HG02970 (cell line): ENCODE measurements around the gene REPS1.
"Not testable (repeated sequence)": the region's sequence is repeated elsewhere in the genome, so short reads cannot be mapped to it uniquely, and the experiment has no call there.

ENCODE experiments used
- ATAC-seq: cut with Tn5 transposase; IDR thresholded peaks from one replicate; pipeline ENCODE4 v1.9.1; 2021; ENCODE audit warnings: mild to moderate bottlenecking, moderate library complexity, moderate number of reproducible peaks; ENCODE audit not compliant: unreplicated experiment, low FRiP score

The REPS1 gene, protein sequence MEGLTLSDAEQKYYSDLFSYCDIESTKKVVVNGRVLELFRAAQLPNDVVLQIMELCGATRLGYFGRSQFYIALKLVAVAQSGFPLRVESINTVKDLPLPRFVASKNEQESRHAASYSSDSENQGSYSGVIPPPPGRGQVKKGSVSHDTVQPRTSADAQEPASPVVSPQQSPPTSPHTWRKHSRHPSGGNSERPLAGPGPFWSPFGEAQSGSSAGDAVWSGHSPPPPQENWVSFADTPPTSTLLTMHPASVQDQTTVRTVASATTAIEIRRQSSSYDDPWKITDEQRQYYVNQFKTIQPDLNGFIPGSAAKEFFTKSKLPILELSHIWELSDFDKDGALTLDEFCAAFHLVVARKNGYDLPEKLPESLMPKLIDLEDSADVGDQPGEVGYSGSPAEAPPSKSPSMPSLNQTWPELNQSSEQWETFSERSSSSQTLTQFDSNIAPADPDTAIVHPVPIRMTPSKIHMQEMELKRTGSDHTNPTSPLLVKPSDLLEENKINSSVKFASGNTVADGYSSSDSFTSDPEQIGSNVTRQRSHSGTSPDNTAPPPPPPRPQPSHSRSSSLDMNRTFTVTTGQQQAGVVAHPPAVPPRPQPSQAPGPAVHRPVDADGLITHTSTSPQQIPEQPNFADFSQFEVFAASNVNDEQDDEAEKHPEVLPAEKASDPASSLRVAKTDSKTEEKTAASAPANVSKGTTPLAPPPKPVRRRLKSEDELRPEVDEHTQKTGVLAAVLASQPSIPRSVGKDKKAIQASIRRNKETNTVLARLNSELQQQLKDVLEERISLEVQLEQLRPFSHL

DNA sequence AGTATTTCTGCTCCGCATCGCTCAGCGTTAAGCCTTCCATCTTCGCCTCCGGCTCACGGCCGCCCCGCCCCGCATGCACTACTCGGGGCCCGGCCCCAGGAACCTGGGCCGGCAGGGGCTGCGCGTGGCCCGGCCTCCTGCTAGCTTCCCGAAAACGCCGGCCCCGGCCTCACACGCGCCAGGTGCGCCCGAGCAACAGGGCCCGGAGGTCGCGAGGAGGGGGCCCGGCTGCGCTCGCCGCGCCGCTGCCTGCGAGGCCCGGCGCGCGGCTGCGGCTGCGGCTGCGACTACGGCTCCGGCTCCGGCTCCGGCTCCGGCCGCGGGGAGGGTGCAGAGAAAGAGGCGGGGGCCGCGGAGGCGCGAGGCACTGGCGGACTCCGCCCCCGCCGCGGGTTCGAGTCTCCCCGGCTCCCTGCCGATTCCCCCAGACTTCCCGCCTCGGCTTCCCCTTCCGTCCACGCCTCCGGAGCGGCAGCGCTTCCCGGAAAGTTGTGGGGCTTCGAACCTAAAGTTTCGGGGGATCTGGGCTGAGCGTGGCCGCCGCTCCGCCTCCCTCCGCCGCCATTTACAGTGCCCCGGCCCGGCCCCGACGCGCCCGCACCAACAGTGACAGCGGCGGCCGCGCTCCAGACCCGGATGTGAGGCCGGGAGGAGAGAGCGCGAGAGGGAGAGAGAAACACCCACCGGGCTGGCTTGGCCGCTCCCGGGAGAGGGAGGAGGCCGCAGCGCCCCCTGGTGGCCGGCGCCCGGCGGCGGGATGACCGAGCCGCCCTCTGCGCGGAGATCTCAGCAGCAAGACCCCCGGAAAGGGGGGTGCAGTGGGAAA, at the start of gene REPS1:
TSS of gene REPS1 (minus strand) at position 611 of the 826 bp plus-strand sequence. CDS start at position 40, 571 bp downstream.
- ATAC-seq: peak; percentile 88

DNA sequence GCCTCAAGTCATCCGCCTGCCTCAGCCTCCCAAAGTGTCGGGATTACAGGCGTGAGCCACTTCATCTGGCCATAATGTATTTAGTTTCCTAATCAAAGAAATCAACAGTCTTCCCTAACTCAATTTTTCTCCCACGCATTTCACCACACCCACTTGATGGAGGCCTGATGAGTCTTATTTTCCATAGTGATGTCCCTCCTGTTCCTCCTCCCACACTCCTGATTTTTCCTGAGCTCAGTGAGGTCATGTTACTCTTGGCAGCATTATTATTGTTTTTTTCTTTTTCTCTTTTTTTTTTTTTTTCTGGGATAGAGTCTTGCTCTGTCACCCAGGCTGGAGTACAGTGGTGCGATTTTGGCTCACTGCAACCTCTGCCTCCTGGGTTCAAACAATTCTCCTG, 49.4 kb upstream of the REPS1 start:
- no peak for ATAC-seq

DNA sequence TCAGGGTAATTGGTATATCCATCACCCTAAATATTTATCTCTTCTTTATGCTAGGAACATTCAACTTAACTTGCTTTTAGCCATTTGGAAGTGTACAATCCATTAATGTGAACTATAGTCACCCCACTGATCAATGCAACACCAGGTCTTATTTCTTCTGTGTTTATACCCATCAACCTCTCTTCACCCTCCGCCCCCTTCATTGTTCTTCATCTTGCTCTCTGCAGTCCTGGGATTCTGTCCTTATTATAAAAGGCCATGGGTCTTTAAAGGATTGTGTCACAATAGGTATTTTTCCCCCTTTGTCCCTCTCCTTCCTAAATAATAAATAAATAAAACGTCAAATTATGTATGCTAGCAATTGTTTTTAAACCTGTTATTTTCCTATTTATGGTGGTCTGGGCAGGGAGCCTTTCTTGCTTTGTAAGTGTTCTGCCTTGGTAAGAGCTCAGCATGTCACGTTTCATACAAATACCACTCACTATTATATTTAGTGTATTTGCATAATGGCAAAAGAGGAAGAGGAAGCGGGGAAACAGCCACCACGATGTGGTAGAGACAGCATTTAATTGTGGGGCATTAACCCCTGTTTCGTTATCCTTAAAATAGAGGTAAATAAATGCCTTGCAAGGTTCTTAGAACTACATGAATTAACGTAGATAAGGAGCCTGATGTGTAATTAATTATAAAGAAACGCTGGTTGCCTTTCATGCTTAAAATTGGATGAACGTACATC, 42.3 kb upstream of the REPS1 start:
- peak; percentile 50 for ATAC-seq

DNA sequence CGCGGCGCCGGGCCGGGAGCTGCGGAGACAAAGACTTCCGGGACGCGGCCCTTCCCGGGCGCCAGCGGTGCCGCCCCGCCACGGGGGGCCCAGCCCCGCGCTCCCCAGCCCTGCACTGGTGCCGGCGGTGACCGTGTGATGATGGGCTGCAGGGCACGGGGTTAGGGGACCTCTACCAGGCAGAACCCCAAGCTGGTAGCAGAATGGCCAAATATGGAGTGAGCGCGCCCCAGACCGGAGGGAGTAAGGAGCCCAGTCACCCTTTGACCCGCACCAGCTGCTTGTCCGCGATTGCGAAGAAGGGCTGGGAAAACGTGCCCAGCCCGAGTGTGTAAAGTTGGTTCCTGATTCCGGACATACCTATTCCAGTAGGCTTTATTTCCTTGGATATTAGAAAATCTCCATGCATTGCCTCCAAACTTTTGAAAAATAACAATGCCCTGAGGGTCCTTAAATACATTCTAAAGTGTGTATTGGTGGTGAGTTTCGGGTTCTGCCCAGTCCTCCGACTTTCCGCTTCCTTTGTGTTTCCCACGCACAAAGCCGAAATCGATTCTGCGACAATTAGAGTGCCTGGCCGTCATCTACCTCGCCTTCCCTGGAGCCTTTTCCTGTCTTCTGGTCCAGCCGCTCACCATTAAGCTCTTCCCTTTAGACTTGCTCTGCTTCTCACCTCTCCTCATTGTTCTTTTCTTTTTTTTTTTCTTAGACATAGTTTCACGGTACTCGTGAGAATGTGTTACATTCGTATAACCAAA, 41.6 kb upstream of the REPS1 start:
- ATAC-seq: peak; percentile 27

DNA sequence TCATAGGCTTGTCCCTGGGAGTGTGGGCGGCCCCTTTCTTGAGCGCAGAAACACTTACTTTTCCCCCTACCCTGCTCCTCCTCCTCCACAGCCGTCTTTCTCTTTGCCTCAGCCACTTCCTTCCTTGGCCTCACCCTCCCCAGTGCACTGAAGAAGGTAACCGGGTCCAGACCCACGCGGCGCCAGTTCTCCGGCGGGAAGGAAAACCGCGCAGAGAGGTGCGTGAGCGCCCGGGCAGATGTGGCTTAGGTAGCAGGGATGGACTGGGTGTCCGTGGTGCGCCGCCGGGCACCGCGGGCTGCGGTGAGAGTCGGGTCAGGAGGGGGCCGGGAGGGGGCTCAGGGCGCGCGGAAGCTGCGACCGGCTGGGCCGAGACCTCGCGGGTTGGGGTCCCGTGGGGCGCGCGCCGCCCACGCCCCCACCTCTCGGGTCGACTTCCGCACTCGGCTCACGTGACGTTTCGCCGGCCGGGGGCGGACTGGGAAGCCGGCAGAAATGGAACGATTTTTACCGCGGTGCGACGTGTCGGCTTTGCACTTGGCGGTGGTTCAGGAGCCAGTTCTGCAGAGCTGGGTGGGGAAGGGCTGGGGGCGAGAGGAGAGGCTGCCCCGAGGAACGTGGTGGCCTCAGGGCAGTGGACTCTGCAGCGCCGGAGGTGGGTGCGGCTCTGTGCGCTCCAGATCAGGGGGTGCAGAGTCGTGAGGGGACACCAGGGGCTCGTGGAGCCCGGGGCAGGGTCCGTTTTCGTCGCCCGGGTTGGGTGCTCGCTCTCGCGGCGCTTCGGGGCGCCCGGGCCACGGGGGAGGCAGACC, 40.8 kb upstream of the REPS1 start, which contains the start of gene ABRACL:
TSS of gene ABRACL (plus strand) at position 88 of the 812 bp plus-strand sequence. CDS start 5,416 bp downstream, outside the sequence.
- peak; percentile 50 for ATAC-seq

DNA sequence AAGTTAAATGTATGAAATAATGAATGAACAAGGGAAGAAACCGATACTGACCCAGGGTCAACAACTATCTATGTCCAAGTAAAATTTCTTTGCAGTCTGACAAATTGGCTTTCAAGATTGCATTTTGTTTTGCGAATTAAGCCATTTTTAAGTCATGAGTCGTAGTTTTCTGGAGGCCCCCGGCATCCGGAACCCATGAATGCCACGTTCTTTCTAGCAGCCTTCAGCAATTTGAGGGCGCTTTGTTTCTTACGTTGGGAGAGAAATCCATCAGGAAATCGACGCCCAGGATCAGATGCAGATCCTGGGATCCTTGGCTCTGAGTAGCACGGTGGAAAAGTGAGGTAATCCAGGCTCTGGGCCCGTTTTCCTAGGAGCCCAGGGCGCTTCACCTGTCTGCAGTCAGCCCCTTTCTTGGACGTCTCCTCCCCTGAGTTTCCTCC, 40.2 kb upstream of the REPS1 start:
- no peak for ATAC-seq

DNA sequence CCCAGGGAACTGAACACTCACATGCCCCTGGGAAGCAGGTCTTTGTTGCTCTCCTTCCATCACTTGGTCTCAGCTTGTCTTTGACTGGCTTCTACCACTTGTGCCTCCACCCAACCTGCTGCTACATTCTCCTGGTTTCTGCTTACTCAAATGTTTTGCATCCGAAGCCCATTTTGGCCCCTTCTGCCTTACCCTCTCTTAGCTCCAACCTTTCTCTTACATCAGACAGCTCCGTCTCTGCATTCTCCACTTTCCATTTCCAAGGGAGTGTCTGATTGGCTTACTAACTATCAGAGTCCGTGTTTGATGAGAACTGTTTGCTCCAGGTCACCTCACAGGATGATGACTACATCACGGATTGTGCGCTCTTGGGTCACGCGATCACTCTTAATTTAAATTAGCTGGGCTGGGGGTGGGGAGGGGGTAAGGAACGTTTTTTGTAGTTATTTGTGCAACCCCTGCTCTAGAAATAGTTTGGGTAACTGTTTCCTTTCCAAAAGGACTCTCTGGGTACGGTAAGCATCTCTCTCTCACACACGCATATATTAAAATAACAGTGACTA, 39.6 kb upstream of the REPS1 start:
- ATAC-seq: no peak

DNA sequence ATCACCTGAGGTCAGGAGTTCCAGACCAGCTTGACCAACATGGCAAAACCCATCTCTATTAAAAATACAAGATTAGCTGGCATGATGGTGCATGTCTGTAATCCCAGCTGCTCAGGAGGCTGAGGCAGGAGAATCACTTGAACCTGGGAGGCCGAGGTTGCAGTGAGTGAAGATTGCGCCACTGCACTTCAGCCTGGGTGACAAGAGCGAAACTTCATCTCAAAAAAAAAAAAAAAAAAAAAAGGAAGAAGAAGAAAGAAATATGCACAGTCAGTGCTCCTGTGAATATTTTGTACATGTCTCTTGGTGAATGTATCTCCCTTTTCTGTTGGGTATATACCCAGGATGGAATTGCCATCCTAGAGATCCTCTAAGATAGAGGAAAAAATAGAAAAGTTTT, 37.4 kb upstream of the REPS1 start:
- ATAC-seq: not testable (repeated sequence)

DNA sequence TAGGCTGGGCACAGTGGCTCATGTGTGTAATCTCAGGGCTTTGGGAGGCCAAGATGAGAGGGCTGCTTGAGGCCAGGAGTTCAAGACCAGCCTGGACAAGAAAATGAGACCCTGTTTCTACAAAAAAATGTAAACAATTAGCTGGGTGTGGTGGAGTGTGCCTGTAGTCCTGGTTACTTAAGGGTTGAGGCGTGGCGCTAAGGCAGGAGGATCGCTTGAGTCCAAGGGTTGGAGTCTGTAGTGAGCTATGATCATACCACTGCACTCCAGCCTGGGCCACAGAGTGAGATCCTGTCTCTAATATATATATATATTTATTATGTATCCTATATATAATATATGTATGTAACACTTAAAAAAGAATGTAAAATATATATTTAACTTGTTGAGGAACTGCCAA, 32.6 kb upstream of the REPS1 start:
- ATAC-seq: no peak

DNA sequence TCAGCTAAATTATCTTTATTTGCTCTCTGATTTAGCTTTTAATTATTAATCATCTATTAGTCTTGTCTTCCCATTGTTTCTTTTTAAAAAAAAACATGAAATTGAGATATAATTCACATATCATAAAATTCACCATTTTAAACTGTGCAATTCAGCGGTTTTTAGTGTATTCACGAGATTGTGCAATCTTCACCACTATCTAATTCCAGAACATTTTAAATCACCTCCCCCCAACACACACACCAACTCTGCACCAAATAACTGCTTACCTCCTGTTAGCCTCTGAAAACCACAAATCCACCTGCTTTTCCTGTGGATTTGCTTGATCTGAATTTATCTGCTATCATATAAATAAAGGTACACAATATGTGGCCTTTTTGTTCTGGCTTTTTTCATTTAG, 31.7 kb upstream of the REPS1 start:
- no peak for ATAC-seq

DNA sequence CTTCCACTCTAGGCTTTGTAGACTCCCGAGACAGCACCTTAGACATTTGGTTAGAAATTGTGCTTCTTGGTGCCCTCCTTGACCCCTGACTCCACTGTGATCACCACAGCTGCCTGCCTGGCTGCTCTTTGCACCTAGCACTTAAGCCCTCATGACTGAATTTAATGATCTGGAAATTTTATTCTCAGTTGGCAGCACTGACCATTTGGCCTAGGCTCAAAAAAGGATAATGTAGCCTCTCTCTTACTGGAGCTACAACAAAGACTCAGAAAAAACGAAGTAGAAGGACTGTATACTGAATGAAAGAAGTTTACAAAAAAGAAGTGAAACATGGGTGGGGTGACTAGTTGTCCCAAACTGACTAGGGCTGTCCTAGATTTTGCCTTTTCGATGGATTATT, 29.2 kb upstream of the REPS1 start:
- no peak for ATAC-seq

DNA sequence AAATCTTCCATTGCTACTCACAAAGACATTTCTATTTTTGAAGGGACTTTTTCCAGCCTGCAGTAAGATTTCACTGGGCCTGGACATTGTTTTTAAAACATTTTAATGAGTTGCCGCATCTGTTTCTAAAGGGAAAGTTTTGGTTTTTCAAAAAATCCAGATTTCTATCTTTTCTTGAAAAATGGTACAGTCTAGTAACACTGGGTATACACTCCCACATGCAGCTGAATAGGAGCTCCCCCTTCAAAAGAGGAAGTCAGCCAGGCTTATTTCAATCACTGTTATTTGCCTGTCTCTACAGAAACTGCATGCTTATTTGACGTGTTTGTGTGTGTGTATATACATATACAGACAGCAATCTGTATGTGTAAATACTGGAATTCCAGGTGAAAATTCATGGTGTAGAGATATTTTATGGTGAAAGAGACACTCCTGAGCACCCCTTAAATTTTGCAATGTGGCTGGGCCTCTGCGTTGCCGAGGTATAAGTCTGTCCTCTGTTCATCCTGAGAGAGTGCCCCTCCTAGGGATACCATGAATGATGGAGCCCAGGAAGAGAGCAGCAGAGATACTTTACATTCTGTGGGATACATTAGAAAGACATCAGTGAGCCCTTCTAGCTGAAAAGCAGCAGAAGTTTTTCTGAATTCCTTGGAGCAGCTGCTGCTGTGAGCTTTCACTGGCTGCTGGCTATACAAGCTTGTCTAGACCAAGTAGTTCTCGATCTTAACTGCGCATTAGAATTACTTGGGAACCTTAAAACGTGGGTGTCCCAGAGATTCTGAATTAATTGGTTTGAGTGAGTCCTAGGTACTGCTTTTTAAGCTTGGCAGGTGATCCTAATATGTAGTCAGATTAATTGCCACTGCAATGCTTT, 28.5 kb upstream of the REPS1 start:
- no peak for ATAC-seq

DNA sequence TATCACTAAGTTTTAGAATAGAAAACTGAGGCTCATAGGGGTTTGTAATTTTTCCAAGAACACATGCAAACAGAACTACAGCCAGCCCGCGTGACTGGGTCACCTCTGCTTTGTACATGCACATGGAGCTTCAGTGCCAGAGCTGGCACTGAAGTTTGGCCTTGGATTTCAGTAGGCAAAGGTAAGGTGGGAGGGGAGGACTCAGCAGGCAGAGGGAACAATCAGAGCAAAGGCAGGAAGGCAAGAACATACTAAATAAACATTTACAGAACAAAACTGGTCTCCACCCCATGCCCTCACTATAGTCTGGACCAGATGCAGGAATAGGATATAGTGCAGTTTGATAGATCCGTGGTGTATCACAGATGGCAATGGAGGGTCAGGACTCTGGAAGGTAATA, 26.9 kb upstream of the REPS1 start:
- ATAC-seq: no peak

DNA sequence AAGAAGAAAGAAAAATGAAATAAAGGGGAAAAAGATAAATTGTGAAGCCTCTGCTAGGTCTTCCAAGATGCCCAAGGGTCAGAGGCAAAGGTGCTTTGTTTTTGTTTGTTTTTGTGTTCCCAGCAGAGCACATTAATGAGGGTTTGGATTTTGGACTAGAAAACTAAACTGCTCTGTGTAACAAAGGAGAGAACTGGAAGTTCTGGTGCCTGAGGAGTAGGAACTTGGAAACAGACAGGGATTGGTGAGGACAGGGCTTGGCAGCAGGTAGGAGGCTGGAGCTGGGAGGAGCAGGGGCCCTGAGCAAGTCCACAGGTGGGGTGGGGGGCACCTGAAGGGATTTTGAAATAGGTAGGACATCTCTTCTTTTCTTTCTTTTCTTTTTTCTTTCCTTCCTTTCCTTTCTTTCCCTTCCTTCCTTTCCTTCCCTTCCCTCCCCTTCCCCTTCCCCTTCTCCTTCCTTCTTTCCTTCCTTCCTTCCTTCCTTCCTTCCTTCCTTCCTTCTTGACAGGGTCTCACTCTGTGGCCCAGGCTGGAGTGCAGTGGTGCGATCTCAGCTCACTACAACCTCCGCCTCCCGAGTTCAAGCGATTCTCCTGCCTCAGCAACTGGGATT, 25.2 kb upstream of the REPS1 start:
- no peak for ATAC-seq

DNA sequence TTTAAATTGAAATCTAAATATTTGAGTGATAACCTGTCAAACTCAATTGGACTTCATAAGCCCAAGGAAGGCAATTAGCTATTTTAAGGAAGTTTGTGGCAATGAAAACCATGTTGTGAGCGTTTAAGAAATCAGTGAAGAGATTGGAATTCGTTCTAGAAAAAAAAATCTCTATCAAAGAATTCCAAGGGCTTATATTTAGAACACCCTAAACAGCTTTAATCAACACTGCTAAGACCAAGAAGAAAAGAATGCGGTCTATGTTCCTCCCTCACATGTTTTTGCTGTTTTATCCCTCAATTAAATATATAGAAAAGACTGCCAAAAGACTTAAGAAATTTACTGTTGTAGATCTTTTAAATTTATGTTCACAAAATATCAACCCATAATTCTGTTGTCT, 23.9 kb upstream of the REPS1 start:
- ATAC-seq: no peak

DNA sequence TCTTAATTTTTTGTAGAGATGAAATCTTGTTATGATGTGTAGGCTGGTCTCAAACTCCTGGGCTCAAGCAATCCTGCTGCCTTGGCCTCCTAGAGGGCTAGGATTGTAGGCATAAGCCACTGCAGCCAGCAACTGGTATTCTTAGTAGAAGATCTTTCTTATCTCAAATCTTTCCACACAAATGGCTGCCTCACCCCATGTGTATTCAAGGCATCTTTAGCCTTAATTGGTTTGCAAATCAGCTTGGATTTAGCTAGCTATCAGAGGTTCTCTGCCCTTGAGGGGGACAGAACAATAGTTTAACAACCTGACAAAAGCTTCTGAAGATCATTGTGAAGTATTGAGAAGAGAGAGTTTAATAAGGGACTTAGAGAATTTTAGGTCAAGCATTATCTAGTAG, 22.6 kb upstream of the REPS1 start:
- ATAC-seq: no peak

DNA sequence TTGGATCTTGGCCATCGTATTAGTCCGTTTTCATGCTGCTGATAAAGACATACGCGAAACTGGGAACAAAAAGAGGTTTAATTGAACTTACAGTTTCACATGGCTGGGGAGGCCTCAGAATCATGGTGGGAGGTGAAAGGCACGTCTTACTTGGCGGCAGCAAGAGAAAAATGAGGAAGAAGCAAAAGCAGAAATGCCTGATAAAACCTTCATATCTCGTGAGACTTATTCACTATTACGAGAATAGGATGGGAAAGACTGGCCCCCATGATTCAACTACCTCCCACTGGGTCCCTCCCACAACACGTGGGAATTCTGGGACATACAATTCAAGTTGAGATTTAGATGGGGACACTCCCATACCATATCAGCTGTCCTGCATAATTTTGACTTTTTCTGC, 20.1 kb upstream of the REPS1 start:
- ATAC-seq: no peak
